ENCODE data around the gene USP22. TPM values are rescaled to one million over a fixed set of nuclear protein-coding genes. Genes with fewer than 3 reads are reported as not detected.

USP22 gene
- total and polyA plus RNA-seq, 4 donors = 27.2 to 109 (median 58.1) TPM

- TF ChIP-seq SP1 (IDR thresholded peaks at IDR 0.05) (no peak), RAD21 (IDR thresholded peaks at IDR 0.05) (no peak)
These were observed 42.8 kb downstream of the USP22 start (continued) for GRCh38 chr17:20999841-21000532.

GRCh38 chr17:20999044-20999573 is 43.7 kb downstream of the USP22 start:
- H3K27me3 ChIP-seq (ENCODE audit: control insufficient read depth in 4 of 4, insufficient read depth in 4 of 4, low read length in 3 of 4) = no peaks in the 10 kb centered on the region
- H3K27ac ChIP-seq (ENCODE audit: low read depth in 1 of 2, low read length in 2 of 2) = peak overlapping the region in 1 of 2 donors; percentile 15
- H3K36me3 ChIP-seq (ENCODE audit: control insufficient read depth in 4 of 4, insufficient read depth in 3 of 4, low read depth in 1 of 4, low read length in 3 of 4) = peaks cover 7 to 36% (median 27%) of the 10 kb centered on the region in 4 donors
- no peaks in the 10 kb centered on the region for H3K9me3 ChIP-seq (ENCODE audit: control insufficient read depth in 4 of 4, low read length in 3 of 4)
- DNase-seq (ENCODE audit: low spot score) = no peak
- 68% methylated on average over 16 of the region's 16 CpGs for WGBS
- peak; percentile 58 for TF ChIP-seq NR2F2 (IDR thresholded peaks at IDR 0.05)
- TF ChIP-seq GABPA (IDR thresholded peaks at IDR 0.05 in 1 of 2, conservative IDR thresholded peaks at IDR 0.05 in 1 of 2) = no peak
- no peak overlapping the region for H3K4me3 ChIP-seq (ENCODE audit: low read depth in 1 of 3, low read length in 3 of 3)
- H3K4me1 ChIP-seq (ENCODE audit: control insufficient read depth in 4 of 4, insufficient read depth in 4 of 4, low read length in 3 of 4) = peaks cover 0 to 5% (median 2%) of the 10 kb centered on the region in 4 donors
- H3K9ac ChIP-seq (ENCODE audit: low read depth in 1 of 2, low read length in 2 of 2) = no peak overlapping the region

GRCh38 chr17:20998571-20999043 is 44.2 kb downstream of the USP22 start:
- DNase-seq (ENCODE audit: low spot score) = no peak
- H3K27me3 ChIP-seq (ENCODE audit: control insufficient read depth in 4 of 4, insufficient read depth in 4 of 4, low read length in 3 of 4) = no peaks in the 10 kb centered on the region
- no peak overlapping the region for H3K4me3 ChIP-seq (ENCODE audit: low read depth in 1 of 3, low read length in 3 of 3)
- no peaks in the 10 kb centered on the region for H3K9me3 ChIP-seq (ENCODE audit: control insufficient read depth in 4 of 4, low read length in 3 of 4)
- H3K4me1 ChIP-seq (ENCODE audit: control insufficient read depth in 4 of 4, insufficient read depth in 4 of 4, low read length in 3 of 4) = peaks cover 0 to 5% (median 2%) of the 10 kb centered on the region in 4 donors
- no peak for TF ChIP-seq EGR1 (IDR thresholded peaks at IDR 0.05; ENCODE audit: low read depth in 2 of 2)
- TF ChIP-seq RXRA (IDR thresholded peaks at IDR 0.05) = no peak
- no peak for TF ChIP-seq GABPA (IDR thresholded peaks at IDR 0.05 in 1 of 2, conservative IDR thresholded peaks at IDR 0.05 in 1 of 2)
- TF ChIP-seq HNF4A (conservative IDR thresholded peaks at IDR 0.05) = no peak
- TF ChIP-seq NR2F2 (IDR thresholded peaks at IDR 0.05) = no peak
- WGBS = 85% methylated on average over 5 of the region's 5 CpGs
- H3K9ac ChIP-seq (ENCODE audit: low read depth in 1 of 2, low read length in 2 of 2) = no peak overlapping the region
- no peak overlapping the region for H3K27ac ChIP-seq (ENCODE audit: low read depth in 1 of 2, low read length in 2 of 2)
- peaks cover 6 to 31% (median 24%) of the 10 kb centered on the region in 4 donors for H3K36me3 ChIP-seq (ENCODE audit: control insufficient read depth in 4 of 4, insufficient read depth in 3 of 4, low read depth in 1 of 4, low read length in 3 of 4)

GRCh38 chr17:20997711-20998570 is 44.9 kb downstream of the USP22 start:
- no peaks in the 10 kb centered on the region for H3K9me3 ChIP-seq (ENCODE audit: control insufficient read depth in 4 of 4, low read length in 3 of 4)
- no peaks in the 10 kb centered on the region for H3K27me3 ChIP-seq (ENCODE audit: control insufficient read depth in 4 of 4, insufficient read depth in 4 of 4, low read length in 3 of 4)
- peaks cover 5 to 25% (median 18%) of the 10 kb centered on the region in 4 donors for H3K36me3 ChIP-seq (ENCODE audit: control insufficient read depth in 4 of 4, insufficient read depth in 3 of 4, low read depth in 1 of 4, low read length in 3 of 4)
- H3K4me1 ChIP-seq (ENCODE audit: control insufficient read depth in 4 of 4, insufficient read depth in 4 of 4, low read length in 3 of 4) = peaks cover 0 to 5% (median 2%) of the 10 kb centered on the region in 4 donors
- no peak overlapping the region for H3K4me3 ChIP-seq (ENCODE audit: low read depth in 1 of 3, low read length in 3 of 3)
- no peak overlapping the region for H3K27ac ChIP-seq (ENCODE audit: low read depth in 1 of 2, low read length in 2 of 2)
- no peak overlapping the region for H3K9ac ChIP-seq (ENCODE audit: low read depth in 1 of 2, low read length in 2 of 2)
- no peak for DNase-seq (ENCODE audit: low spot score)
- 89% methylated on average over 22 of the region's 22 CpGs for WGBS
- no peak for TF ChIP-seq RXRA (IDR thresholded peaks at IDR 0.05)
- TF ChIP-seq CTCF (IDR thresholded peaks at IDR 0.05; ENCODE audit: low read depth, low read length, missing input control) = no peak
- no peak for TF ChIP-seq TAF1 (conservative IDR thresholded peaks at IDR 0.05)
- no peak for TF ChIP-seq FOXA2 (IDR thresholded peaks at IDR 0.05)
- no peak for TF ChIP-seq RAD21 (IDR thresholded peaks at IDR 0.05)
- TF ChIP-seq REST (IDR thresholded peaks at IDR 0.05) = no peak
- no peak for TF ChIP-seq SP1 (IDR thresholded peaks at IDR 0.05)
- TF ChIP-seq GABPA (IDR thresholded peaks at IDR 0.05 in 1 of 2, conservative IDR thresholded peaks at IDR 0.05 in 1 of 2) = no peak
- TF ChIP-seq FOXA1 (IDR thresholded peaks at IDR 0.05) = no peak
- TF ChIP-seq NR2F2 (IDR thresholded peaks at IDR 0.05) = no peak
- TF ChIP-seq HNF4G (IDR thresholded peaks at IDR 0.05) = no peak
- TF ChIP-seq HNF4A (conservative IDR thresholded peaks at IDR 0.05) = no peak
- TF ChIP-seq EGR1 (IDR thresholded peaks at IDR 0.05; ENCODE audit: low read depth in 2 of 2) = no peak
- TF ChIP-seq ATF3 (IDR thresholded peaks at IDR 0.05) = no peak
- no peak for TF ChIP-seq YY1 (IDR thresholded peaks at IDR 0.05)
- no peak for TF ChIP-seq JUND (IDR thresholded peaks at IDR 0.05)
- TF ChIP-seq MAX (IDR thresholded peaks at IDR 0.05) = no peak

Data from liver (tissue), 9 donors.